Activated CD4-positive, alpha-beta T cell treated with anti-CD3 and anti-CD28 coated beads for 48 hours (primary cell): Measurements from ENCODE around the gene AEBP1.
A peak's percentile ranks its signal among the peaks of the same experiment; 100 is the strongest.
"Not testable (repeated sequence)": the region's sequence is repeated elsewhere in the genome, so short reads cannot be mapped to it uniquely, and the experiment has no call there.

ENCODE experiments used
- DNase-seq: peaks from one replicate; pipeline ENCODE4 v3.0.0-alpha.2; 2020

AEBP1 gene

DNA sequence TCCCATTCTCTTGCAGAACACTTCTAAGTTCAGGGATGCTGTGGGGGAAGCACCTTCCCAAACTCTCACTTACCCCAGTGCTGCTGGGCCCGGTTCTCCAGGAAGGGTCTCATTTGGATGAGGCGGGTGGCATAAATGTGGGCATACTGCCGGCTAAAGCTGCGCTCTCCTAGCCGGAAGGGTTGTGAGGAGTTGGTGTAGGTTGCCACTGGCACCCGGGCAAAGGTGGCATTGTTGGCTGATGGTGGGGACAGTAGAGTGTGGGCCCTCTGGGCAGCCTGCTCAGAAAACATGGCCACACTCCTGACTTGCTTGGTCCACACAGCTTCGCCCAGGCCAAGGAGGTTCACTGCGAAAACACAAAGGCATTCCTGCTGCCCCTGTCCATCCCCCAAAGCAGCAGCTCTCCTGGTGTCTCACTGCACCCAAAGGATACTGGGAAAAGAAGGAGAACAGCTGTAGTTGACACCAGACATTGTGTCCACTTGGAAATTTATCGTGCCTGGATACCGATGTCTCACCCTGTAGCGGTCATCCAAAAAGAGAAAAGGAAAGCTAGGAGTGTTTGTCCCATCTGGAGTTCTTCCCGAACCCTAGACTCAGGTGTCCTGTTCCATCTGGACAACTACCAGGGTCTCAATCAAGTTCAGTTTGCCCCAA lies 17.7 kb downstream of the AEBP1 start:
- no peak for DNase-seq

DNA sequence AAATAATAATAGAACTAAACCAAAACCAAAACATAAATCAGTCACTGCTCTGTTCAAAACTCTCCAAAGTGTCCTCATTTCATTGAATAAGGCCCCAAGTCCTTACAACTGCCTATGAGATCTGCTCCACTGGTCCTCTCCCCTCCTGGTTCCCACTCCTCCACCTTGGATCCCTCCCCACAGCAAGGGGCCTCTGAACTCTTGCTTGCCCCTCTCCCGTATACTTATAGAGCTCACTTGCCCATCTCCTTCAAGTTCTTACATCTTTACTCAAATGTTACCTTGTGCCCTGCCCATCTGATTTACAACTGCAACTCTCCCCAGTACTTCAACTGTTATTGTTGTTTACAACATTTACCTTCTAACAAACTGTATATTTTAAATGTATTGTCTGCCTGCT lies 18.4 kb downstream of the AEBP1 start:
- DNase-seq = no peak

DNA sequence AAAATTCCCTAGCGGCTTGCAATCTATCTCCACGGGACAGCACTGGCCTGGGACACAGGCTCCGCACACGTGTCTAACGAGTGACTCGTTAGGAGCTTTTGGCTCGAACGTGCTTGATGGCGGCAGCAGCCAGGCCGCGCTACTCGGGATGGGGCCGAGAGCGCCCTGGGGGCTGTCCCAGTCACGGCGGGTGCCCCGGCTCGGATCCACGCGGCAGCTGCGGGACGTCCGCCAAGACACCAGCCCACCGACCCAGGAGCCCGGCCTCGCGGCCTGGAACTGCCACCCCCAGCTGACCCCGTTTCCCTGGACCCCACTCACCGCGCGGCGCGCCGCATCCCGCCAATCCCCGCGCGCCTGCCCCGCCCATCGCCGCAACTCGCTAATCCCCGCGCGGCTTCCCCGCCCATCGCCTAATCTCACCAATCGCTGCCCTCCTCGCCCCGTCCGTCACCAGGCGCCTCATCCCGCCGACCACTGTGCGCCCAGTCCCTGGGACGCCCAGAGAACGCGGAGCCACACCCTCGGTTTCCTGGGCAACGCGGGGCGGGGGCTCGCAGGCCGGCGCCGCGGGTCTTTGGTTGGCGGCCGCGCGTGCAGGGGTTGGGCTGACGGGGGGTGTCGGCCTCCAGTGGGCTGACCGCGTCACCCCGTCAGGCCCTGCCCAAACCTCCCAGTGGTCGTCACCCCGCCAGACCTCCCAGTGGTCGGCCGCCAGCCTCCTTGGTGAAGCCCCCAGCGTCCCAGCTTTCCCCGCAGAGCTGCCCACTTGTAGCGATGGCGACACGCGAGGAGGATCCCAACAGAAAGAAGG lies 19.3 kb downstream of the AEBP1 start, which contains the start of gene POLD2:
Gene POLD2, minus strand, starts transcription at position 359 of the 814 bp plus-strand sequence. CDS start 1,495 bp downstream, outside the sequence.
- peak; percentile 99 for DNase-seq

DNA sequence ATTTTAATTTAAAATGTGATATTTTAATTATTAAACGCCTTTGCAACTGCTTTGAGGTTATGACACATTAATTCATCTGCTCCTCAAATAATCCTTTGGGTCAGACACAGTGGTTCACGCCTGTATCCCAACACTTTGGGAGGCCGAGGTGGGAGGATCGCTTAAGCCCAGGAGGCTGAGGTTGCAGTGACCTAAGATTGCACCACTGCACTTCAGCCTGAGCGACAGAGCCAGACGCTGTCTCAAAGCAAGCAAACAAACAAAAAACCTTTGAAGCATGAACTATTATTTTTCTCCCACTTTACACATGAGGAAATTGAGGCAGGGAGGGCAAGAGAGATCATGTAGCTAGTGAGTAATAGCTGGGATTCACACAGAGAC lies 20.7 kb downstream of the AEBP1 start:
- no peak for DNase-seq

DNA sequence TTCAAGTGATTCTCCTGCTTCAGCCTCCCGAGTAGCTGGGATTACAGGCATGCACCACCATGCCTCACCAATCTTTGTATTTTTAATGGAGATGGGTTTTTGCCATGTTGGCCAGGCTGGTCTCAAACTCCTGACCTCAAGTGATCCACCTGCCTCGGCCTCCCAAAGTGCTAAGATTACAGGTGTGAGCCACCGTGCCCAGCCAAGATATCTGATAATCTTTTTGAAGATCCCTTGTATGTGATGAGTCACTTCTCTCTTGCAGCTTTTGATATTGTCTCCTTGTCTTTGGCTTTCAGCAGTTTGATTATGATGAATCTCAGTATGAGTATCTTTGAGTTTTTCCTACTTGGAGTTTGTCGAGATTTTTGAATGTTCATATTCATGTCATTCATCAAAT lies 22.4 kb downstream of the AEBP1 start:
- not testable (repeated sequence) for DNase-seq

GRCh38 chr7:44127161-44127560 lies 23.0 kb downstream of the AEBP1 start:
- DNase-seq = no peak

- no peak for DNase-seq
These were observed 24.8 kb downstream of the AEBP1 start for GRCh38 chr7:44128721-44129582.

- DNase-seq = no peak
These were observed 27.3 kb downstream of the AEBP1 start for GRCh38 chr7:44131173-44132029.

DNA sequence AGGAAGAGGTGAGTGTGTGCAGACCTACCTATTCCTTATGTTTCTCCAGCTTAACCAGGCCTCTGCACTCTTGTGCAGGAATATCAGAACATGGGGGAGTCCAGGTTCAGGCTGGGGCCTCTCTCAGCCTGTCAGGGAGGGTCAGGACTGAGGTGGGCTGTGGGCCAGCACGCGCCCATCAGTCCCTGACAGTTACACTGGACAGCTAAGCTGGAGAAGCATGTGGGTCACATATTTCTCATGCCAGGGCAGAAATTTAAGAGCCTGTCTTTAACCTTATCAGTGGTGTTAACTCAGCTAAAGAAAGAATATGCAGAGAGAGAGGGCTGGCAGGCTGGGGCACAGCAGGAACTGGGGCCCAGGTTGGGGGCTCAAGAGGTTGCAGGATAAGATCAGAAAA lies 27.9 kb downstream of the AEBP1 start:
- no peak for DNase-seq

GRCh38 chr7:44133295-44133694 lies 29.1 kb downstream of the AEBP1 start:
- no peak for DNase-seq

DNA sequence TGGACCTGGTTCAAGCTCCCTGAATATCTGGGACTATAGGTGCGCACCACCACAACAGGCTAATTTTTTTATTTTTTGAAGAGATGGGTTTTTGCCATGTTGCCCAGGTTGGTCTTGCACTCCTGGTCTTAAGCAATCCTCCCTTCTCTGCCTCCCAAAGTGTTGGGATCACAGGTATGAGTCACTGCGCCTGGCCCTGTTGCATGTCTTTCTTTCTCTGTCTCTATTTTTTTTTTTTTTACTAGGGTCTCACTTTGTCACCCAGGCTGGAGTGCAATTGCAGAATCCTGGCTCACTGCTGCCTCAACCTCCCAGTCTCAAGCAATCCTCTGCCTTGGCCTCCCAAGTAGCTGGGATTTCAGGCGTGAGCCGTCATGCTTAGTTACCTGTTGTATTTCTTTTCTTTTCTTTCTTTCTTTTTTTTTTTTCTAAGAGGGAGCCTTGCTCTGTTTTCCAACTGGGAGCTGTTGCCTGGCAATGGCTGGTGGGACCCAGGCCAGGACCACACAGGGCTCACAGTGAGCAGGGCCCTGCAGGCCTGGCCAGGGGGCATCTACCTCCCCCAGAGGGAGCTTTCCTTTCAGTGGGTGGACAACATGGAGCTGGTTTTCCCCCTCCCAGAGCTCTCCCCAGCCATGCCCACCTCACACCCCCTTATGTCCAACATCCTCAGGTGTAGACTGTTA lies 30.9 kb downstream of the AEBP1 start:
- no peak for DNase-seq

DNA sequence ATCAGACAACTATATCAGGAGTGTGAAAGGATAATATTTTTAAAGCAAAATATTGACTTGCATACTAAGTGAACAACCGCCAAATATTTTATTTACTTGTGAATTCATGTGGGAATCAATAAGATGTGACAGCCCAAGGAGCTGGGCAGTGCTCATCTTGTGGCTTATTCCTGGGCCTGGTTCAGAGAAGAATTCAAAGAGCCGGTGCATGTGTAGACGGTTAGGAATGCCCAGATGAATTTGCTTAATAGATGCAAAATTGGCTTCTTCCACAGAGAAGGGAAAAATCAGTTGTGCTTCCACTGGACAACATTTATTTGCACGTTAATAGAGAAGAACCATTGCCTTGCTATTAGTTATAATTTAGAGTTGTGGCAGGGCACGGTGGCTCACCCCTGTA lies 32.6 kb downstream of the AEBP1 start:
- no peak for DNase-seq

DNA sequence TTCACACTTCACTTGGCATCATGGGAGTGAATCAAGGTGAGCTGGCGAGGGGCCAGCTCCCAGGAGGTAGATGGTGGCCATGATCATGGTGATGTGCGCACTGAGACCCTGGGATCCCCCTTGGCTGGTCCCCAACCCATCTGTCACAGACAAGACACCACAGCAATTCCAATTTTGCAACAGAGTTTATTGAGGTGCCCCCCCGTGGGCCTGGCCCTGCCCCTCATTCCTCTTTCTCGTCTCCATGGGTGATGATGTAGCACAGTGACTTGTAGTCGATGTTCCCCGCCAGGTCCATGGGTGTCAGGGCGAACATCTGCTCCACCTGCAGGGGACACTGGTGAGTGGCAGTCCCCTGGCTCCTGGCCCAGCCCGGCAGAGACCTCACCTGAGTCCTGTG lies 34.6 kb downstream of the AEBP1 start:
- DNase-seq = no peak

DNA sequence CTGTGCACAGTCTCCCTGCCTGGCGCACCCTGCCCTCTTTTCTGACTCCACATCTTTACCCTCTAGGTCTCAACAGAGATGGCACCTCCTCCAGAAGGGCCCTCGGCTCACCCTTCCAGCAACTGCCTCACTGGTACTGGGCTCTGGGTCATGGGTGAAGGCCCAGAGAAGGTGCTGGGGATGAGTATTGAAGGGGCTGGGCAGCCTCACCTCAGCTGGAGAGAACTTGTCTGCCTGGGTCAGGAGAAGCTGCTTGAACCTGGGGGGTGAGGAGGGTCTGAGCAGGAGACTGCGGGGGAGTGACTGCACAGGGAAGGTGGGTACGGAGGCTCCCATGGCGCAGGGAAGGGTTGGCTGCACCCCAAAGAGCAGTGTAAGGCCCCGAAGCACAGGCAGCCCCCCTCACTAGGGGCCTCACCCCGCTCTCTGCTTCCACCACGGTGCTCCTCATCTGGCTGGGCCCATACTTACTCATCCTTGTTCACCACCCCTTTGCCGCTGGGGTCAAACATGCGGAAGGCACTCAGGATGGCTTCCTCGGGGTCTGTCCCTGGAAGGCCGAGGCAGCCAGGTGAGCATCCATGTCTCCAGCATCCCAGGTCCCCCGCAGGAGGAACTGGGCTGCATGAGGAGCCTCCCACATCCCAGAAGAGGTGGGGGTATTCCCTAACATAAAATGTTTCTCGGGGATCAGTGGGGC lies 35.3 kb downstream of the AEBP1 start:
- DNase-seq = no peak

- no peak for DNase-seq
These were observed 36.2 kb downstream of the AEBP1 start for GRCh38 chr7:44140341-44140740.

DNA sequence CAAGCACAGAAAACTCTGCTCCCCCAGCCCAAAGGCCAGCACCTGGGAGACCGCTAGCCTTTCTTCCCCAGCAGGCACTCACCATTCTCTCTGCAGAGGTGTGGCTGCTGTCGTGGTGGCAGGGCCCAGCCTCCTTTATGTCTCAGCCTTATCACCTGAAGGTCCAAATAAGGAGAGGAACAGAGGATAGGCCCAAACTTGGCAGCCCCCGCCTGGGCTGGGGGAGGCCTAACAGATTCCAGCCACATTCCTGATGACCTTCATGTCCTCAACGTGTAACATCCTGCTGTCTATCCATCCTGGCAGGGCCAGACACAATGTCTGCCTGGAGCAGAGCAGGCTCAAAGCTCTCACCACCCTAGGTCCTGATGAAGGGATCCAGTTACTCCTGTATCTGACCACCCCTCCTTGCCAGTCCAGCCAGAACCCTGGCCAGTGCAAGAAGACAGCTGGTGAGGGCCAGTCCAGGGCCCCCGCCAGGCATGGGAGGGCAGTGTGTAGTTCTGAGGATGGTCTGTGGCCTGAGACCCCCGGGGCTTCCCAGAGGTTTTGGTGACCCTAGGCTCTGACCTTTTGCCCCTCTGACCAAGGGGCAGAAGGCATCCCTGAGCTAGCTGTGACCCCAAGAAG lies 37.2 kb downstream of the AEBP1 start, which contains the start of gene MYL7:
Gene MYL7, minus strand, starts transcription at position 112 of the 630 bp plus-strand sequence. Its CDS starts 27 bp downstream, at position 85.
- no peak for DNase-seq

GRCh38 chr7:44142028-44142427 lies 37.9 kb downstream of the AEBP1 start:
- no peak for DNase-seq

DNA sequence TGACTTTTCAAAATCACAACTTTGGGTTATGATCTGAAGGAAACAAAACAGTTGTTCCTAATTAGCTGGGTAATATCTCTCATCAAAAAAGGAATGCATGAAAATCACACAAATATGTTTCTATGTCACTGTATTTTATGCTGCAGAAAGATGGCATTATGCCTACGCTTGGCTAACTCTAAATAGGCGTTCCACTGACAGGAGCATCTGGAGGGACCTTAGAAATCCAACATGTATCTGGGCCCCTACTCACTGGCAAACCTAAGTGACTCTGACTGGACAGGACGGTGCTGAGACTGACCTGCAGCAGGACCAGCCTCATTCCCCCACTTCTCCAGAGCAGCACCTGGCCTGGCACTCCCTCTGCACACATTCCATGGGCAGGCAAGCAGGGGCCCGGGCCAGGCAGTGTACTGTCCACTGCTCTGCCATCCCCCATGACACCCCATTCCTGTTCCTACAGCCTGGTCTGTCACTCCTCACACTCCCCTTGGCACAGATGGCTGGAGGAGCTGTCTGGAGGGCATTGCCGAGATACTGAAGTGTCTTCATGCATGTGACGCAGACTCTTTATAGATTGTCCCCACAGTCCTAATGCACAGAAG lies 39.6 kb downstream of the AEBP1 start:
- no peak for DNase-seq

DNA sequence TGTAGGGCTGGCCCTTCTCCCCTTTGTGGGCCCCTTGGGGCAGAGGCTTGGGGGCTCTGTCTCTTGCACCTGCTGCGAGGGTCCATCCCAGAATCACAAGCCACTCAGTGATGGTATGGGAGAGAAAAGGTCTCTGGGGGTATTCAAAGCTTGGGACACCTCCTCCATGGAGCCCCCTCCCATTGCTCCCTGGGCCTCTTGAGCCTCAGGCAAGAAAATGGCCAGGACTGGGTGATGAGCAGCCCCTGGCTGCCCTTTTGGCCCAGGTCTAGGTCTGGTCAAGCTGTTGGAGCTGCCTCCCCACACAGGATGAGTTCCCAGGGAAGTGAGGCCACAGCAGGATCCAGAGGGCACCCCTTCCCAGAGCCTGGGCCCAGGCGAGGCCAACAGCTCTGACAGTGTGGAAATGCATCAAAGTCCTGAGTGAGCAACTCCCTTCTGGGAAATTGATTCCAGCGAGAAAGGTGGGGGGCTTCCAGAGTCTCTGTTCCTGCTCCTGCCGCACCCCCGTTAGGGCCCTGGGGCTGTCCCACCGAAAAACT lies 40.4 kb downstream of the AEBP1 start:
- DNase-seq = no peak

DNA sequence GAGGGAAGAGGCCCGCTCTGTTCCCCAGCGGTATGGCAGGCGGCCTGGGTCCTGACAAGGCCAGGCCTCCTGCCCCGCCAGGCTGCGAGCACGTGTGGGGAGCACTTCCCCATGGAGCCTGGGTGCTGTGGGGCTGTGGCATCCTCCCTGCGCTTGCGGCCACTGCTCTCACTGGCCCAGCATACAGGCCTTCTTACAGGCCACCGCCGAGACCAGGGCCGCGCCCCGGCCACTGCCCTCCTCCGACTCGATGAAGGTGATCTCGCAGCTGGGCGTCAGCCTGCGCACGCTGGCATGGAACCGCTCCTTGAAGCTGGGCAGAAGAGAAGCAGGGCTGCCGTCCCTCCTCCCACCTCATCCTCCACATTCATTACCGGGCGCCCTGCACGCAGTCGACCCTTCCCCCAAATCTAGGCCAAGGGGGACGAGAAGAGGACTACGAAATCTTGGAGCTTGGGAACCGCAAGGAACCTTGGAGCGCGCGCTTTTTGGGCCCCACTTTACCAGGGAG lies 40.9 kb downstream of the AEBP1 start:
- no peak for DNase-seq
